ENCODE data around the gene TMEM179. TPM values are rescaled to one million over a fixed set of nuclear protein-coding genes. Genes with fewer than 3 reads are reported as not detected.

The TMEM179 gene
- total RNA-seq, 4 donors from 2014 or later = 3.1 TPM; not detected in 3

DNA sequence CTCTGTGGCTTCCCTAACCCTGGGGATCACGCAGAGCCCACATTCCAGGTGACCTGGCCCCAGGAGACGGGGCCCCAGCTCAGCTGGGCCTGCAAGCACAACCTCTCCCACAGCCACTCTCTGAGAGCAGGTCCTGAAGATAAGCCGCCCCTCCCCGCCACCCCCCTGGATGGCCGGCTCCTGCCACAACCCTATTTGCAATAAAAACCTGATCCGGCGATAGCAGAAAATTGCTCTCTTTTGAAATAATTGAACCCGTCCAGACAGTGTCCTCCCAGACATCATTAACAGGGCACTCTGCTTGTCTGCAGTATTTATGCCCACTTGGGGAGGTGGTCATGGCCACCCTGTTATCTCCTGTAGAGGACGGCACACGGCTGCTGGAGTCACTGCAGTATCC is 20.0 kb downstream of the TMEM179 start:
- peaks cover 19 to 23% of the 10 kb centered on the region in 2 donors for H3K4me1 ChIP-seq
- no peaks in the 10 kb centered on the region for H3K36me3 ChIP-seq
- H3K27me3 ChIP-seq = no peaks in the 10 kb centered on the region
- no peaks in the 10 kb centered on the region for H3K9me3 ChIP-seq
- WGBS, 2 donors = 86 to 88% methylated on average over 8 to 10 of the region's 10 CpGs
- H3K4me3 ChIP-seq (replicated peaks in 1 of 3) = no peak overlapping the region
- TF ChIP-seq POLR2A (IDR thresholded peaks at IDR 0.05) (no peak), CTCF (IDR thresholded peaks at IDR 0.05) (no peak)
- H3K27ac ChIP-seq = no peak overlapping the region
- intact Hi-C loops (cut with DNase I) = no loop called here
- DNase-seq = no peak

DNA sequence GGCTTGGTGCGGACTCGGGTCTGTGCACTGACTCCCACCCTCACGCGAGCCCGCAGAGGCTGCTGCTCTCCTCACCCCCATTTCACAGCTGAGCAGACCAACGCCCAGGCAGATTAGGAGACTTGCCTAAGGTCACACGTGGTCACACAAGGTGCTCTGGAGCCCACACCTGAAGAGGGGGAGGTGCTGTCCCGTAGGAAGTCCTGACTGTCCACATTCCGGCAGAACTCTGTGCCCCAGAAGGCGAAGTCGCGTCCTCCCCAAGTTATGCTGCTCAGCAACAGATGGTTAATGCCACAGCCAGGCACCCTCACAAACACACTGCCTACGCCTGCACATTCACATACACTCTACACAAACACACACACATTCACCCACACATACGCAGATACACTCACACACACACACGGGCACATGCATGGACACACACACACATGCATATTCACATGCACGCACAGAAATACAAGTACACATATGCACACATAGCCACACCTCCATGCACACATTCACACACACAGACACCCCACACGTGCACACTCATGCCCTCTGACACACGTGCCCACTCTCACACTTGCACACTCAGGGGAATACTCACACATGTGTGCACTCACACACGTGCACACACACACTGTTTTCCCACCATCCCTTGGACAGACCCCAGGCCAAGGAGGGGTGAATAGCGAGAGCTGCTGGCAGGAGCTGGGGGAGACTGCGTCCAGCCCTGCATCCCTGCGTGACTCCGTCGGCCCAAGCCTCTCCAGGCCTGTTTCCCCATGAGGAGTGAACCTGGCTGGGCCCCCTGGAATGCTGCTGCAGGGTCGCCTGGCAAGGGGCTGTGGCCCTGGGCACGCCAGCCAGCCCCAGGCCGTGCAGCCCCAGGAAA is 20.9 kb downstream of the TMEM179 start:
- Histone ChIP-seq H3K4me3 (replicated peaks in 1 of 3) (no peak overlapping the region), H3K27ac (no peak overlapping the region), H3K36me3 (no peaks in the 10 kb centered on the region), H3K9me3 (no peaks in the 10 kb centered on the region), H3K27me3 (no peaks in the 10 kb centered on the region), H3K4me1 (peaks cover 24 to 31% of the 10 kb centered on the region in 2 donors)
- intact Hi-C loops (cut with DNase I) = no loop called here
- DNase-seq = no peak
- 79% methylated on average over 21 to 27 of the region's 27 CpGs for WGBS, 2 donors
- TF ChIP-seq POLR2A (IDR thresholded peaks at IDR 0.05) (no peak), CTCF (IDR thresholded peaks at IDR 0.05) (no peak)

DNA sequence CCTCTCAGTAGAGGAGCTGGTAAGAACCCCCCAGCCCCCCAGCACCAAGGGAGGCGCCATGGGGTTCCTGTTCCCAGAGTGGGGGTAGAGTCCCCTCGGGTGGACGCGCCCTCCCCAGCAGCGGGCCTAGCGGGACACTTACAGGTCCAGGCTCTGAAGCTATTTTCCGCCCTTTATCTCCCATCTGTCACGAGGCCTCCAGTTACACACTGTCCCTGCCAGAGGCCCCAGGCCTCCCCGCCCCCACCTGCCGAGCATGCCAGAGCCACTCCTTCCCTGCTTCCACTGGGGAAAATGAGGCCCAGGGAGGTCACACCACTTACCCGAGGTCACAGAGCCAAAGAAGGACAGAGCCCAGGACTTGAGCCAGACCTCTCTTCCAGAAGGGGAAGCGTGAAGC is 21.9 kb downstream of the TMEM179 start:
- Histone ChIP-seq H3K4me3 (replicated peaks in 1 of 3) (no peak overlapping the region), H3K36me3 (no peaks in the 10 kb centered on the region), H3K4me1 (peaks cover 24 to 31% of the 10 kb centered on the region in 2 donors), H3K27me3 (no peaks in the 10 kb centered on the region), H3K27ac (peak overlapping the region in 1 of 3 donors; percentile 12), H3K9me3 (no peaks in the 10 kb centered on the region)
- intact Hi-C loops (cut with DNase I) = no loop called here
- no peak for TF ChIP-seq CTCF (IDR thresholded peaks at IDR 0.05)
- TF ChIP-seq POLR2A (IDR thresholded peaks at IDR 0.05) = no peak
- DNase-seq = peak; percentile 13 to 17
- WGBS, 2 donors = 56 to 67% methylated on average over 11 of the region's 12 CpGs

- WGBS, 2 donors = 67 to 79% methylated on average over 16 to 18 of the region's 20 CpGs
- Histone ChIP-seq H3K4me3 (replicated peaks in 1 of 3) (no peak overlapping the region), H3K27me3 (no peaks in the 10 kb centered on the region), H3K9me3 (no peaks in the 10 kb centered on the region), H3K4me1 (peaks cover 24 to 31% of the 10 kb centered on the region in 2 donors), H3K27ac (no peak overlapping the region), H3K36me3 (no peaks in the 10 kb centered on the region)
- peak; percentile 14 to 16 for DNase-seq
- intact Hi-C loops (cut with DNase I) = no loop called here
- TF ChIP-seq CTCF (IDR thresholded peaks at IDR 0.05) (no peak), POLR2A (IDR thresholded peaks at IDR 0.05) (no peak)
Measured at GRCh38 chr14:104582005-104582404, 22.6 kb downstream of the TMEM179 start.

- Histone ChIP-seq H3K9me3 (no peaks in the 10 kb centered on the region), H3K27me3 (no peaks in the 10 kb centered on the region), H3K27ac (peak overlapping the region in 1 of 3 donors; percentile 5), H3K4me3 (replicated peaks in 1 of 3) (no peak overlapping the region), H3K4me1 (peaks cover 24 to 31% of the 10 kb centered on the region in 2 donors), H3K36me3 (no peaks in the 10 kb centered on the region)
- DNase-seq = no peak
- 68 to 74% methylated on average over 6 to 9 of the region's 9 CpGs for WGBS, 2 donors
- intact Hi-C loops (cut with DNase I) = no loop called here
- TF ChIP-seq POLR2A (IDR thresholded peaks at IDR 0.05) (no peak), CTCF (IDR thresholded peaks at IDR 0.05) (no peak)
Measured at GRCh38 chr14:104581521-104581920, 23.1 kb downstream of the TMEM179 start.
